ENCODE results near the gene CCER1.
"Not testable (repeated sequence)": the region's sequence is repeated elsewhere in the genome, so short reads cannot be mapped to it uniquely, and the experiment has no call there.

CCER1 gene, protein sequence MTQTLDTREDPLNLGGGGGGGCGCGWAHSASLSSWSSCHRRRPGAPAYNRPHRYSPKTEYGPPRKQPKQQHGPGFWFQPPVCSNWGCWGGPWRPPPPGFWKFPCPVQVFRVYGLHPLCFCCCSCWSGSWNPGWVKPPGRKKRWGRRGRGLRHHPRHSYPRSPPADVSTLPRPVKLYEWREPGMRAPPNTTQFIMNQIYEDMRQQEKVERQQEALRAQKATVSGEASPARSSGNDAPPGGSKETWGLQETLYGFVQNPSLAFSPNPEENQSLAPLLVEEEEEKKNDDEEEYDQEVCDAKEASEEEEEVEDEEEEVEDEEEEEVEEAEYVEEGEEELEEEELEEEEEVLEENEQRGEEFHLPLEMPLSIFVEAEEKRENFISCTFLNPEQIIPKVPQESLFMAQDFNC

DNA sequence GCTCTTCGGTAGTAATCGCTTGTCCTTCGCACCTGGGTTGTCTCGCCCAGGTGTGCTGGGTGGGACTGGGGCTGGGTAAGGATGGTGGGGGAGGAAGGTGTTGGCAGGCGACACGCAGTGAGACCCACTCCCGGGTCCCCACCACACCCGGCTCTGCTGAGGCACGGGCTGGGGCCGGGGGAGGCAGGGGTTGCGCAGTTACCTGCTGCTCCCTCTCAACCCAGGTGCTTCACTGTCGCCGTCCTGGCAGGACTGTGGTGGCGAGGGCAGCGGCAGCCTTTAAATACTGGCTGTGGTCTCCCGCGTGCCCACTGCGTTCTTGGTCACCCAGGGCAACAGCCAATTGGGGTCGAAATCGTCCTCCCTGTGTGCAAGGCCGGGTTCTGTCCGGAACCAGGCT is at the start of gene CCER1:
Gene CCER1, minus strand, starts transcription at position 256 of the 400 bp plus-strand sequence. CDS start 434 bp downstream, outside the sequence.
- no peak for DNase-seq (ENCODE audit: low spot score)

DNA sequence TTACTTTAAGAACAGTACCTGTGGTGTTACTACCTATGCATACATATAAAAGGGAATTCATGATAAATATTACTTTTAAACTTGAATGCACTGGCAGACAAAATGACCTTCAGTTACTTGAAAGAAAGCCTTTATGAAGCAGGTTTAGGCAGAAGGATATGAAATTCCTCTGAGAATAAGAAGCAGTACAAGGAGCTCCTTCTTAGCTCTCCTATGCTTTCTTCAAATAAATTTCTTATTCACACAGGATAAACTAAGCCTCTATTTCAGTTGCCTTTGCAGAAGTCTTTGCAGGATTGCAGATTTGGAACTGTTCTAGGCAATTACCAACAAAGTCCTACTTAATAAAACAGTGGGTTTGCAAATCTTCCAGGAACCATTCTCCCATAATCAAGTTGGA is 48.8 kb upstream of the CCER1 start:
- no peak for DNase-seq (ENCODE audit: low spot score)

DNA sequence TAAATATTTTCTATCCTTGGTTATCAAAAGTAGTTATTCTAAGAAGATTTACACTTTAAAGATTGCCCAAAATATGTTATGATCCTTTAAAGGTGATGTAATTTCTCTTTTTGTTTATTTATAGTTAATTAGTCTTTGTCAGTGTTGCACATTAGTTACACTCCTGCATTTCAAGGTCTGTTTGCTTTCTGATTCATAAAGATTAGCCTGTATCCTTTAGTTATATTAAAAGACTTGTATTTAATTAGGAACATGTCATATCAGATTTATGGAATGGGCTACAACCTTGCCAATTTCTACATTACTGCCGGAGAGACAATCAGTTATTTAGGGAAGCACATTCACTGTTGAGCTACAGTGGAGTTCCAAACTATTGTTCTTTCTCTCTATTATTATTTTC is 46.3 kb upstream of the CCER1 start:
- DNase-seq (ENCODE audit: low spot score) = no peak

DNA sequence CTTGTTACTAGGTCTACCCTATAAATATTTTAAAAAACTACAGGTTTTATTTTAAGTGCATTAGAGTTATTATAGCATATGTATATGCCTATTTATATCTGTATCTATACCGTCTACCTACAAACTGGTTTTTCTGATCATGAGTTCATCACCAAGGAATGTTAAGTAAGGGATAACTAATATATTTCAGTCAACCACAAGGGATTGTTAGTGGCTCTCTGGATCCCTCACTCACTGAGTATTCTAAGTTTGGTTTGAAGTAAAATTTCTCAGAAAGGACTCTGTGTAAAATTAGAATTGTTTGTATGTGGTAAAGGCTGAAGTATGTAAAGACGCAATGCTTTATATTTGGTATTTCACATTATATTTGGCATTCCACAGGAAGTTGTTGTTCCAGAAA is 45.0 kb upstream of the CCER1 start:
- no peak for DNase-seq (ENCODE audit: low spot score)

DNA sequence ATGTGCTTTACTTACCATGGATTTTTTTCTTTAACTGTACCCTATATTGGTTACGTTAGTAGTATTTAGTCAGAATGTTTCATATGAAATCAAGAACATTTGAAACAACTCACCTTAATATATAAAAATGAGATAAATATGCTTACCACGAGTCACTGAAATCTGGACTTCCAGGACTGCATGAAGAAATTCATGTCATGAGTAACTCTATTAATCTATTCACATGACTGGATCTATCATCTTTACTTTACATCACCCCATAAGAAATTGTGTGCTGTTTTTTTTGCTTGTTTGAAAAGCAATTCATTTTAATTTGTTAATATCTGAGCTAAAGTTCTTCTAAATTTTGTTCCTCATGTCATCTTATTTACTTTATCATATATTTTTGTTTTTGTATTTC is 44.6 kb upstream of the CCER1 start:
- no peak for DNase-seq (ENCODE audit: low spot score)

DNA sequence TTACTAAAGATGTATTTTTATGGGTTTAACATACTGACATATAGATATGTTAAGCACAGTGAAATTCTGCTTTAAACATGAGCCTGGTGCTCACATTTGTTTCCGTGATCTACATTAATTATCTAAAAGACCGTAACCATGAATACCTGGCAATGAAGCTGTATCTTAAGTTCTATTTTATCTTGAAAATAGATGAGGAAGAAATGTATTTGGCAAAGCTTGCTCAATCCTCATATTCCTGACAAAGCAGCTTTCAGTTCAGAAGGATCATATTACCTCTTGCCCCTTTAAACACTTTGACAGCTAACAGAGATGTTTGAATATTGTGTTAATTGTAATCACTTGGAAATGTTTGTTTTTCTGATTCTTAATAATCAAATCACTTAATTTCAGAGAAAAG is 40.0 kb upstream of the CCER1 start:
- no peak for DNase-seq (ENCODE audit: low spot score)

DNA sequence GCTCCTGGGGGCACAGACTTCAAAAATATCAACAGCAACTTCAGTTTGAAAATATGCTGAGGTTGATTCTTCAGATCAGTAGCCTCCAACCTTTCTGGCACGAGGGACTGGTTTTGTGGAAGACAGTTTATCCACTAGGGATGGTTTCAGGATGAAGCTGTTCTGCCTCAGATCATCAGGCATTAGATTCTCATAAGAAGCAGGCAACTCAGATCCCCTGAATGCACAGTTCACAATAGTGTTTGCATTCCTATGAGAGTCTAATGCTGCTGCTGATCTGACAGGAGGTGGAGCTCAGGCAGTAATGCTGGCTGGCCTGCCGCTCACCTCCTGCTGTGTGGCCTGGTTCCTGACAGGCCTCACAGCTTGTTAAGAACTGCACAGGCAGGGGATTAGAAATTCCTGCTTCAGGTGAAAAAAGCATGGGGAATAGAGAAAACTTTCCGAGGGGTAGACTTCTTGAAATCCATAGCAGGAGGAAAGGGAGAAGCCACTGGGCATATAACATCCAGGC is 37.0 kb upstream of the CCER1 start:
- DNase-seq (ENCODE audit: low spot score) = no peak

DNA sequence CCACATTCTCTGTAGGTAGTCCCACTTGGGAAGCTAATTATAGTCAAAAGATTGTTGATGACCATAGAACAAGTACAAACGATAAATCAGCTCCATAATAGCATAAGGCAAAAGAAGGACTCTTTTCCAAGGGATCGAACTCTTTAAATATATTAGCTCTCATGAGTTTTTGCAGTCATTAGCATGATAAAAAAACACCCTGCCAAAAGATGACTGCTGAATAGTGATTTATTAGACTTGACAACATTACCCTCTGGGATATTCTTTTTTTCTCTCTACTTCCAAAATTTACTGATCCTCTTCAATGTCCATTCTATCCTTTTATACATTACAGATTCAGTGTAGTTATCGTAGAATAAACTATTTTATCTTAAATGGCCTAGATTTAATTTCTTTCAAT is 35.6 kb upstream of the CCER1 start:
- DNase-seq (ENCODE audit: low spot score) = no peak

DNA sequence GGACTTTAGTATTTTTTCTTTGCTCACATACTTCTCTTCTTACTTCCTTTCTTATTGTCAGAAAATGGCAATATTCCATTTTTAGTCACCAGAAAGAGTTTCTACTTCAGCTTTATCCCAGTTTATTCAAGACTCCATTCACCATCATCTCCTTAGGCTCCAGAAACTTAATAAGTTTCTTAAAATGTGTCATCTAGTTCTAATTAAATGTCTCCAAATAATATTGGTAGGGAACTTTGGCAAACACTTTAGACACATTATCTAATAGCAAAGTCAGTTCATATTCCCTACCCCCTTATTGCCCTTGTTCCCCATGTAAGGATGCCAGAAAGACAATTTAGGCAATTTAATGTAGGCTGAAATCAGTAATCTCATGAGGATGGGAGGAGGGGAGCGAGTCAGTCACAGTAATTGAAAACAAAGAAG is 34.7 kb upstream of the CCER1 start:
- DNase-seq (ENCODE audit: low spot score) = no peak

DNA sequence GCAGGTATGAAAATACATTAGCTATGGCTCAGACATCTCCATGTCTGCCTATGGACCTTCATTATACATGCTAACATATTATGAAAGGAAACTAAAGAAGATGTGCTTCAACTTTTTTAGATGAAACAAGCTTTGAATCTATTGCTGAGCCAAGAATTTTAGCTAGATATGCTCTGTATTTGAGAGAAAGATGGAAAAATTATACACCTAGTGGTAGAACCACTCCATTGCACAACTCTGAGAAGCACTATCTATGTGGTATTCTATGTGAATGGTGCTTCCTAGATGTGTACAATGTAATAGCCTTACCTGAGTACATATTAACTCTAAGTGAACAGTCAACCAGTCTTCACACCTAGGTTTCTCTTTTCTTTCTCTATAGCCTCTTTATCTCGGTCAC is 32.5 kb upstream of the CCER1 start:
- no peak for DNase-seq (ENCODE audit: low spot score)

DNA sequence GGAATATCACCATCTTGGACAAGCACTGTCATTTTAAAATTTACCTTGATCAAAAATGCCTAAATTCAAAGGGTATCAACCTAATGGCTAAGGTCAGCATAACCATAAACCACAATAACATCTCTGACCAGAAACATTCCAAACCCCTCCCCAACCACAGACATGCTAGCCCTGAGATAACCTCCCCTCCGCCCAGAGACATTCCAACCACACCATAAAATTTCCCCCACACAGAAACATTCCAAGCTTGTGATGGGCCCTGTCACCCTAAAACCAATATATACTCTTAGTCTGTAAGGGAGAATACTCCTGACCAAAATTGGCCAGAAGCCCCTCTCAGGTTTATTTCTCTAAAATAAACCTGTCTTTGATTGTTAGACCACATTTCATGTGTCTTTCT is 32.1 kb upstream of the CCER1 start:
- DNase-seq (ENCODE audit: low spot score) = no peak

DNA sequence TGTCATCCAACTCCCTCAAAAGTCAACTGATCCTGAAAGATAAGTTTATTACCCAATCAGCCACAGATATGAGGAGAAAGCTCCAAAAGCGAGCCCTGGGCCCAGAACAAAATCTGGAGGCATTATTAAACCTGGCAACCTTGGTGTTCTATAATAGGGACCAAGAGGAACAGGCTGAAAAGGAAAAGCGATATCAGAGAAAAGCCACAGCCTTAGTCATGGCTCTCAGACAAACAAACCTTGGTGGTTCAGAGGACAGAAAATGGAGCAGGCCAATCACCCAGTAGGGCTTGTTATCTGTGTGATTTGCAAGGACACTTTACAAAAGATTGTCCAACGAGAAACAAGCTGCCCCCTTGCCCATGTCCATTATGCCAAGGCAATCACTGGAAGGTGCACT is 30.4 kb upstream of the CCER1 start:
- DNase-seq (ENCODE audit: low spot score) = not testable (repeated sequence)

DNA sequence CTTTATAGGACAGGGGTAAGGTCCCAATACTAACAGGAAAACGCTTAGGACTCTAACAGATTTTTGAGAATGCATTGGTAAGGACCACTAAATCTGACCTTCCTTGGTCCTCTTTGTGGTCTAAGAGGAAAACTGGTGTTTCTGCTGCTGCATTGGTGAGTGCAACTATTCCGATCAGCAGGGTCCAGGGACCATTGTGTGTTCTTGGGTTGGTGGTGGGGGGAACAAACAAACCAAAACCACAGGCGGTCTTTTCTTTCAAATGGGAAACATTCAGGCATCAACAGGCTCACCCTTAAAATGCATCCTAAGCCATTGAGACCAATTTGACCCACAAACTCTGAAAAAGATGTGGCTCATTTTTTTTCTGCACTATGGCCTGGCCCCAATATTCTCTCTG is 29.1 kb upstream of the CCER1 start:
- no peak for DNase-seq (ENCODE audit: low spot score)

DNA sequence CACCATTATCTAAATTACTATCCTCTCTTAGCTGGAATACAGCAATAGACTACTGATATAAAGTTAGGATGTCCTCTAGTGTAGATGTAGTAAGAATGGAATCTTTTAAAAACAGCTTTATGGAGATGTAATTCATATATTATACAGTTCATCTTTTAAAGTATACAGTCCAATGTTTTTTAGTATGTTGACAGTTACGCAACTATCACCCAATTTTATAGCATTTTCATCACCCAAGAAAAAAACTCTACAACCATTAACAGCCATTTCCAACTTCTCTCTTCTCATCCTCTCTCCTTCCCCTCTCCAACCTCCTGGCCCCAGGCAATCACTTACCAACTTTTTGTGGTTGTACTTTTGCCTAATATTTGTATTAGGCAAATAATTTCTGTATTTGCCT is 27.2 kb upstream of the CCER1 start:
- DNase-seq (ENCODE audit: low spot score) = no peak

DNA sequence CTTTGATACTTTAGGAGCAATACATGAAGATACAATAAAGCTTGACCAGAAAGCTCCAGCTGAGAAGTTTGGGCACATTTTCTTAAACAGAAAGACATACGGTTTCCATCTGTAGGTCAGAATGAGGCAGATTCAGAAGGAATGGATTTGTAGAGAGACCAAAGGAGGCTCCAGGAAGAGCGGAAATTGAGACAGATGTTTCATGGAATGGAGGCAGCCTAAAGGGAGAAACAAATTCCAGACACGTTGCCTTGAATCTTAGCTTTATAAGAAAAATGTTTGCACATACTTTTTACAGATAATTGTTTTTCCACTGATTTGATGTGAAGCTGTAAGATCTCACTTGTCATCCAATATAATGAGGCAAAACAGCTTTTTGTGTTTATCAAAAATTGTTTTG is 25.0 kb upstream of the CCER1 start:
- DNase-seq (ENCODE audit: low spot score) = peak; percentile 43

DNA sequence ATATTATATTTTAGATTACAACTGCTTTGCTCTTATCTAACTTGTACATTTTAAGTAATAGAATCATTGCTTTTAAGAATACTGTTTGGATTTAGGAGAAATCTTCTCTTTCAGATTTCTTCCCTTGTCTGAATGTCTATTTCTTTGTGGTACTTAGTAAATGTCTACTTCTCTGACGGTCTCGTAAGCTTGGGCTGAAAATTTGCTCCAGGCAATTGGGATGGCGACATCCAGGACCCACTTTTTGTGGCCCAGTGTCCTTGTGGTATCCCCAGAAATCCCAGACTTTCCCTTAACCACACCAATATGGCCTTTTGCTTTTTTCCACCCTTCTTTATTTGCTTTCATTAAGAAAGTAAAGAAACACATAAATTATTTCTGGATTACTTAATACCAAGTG is 24.0 kb upstream of the CCER1 start:
- DNase-seq (ENCODE audit: low spot score) = no peak

DNA sequence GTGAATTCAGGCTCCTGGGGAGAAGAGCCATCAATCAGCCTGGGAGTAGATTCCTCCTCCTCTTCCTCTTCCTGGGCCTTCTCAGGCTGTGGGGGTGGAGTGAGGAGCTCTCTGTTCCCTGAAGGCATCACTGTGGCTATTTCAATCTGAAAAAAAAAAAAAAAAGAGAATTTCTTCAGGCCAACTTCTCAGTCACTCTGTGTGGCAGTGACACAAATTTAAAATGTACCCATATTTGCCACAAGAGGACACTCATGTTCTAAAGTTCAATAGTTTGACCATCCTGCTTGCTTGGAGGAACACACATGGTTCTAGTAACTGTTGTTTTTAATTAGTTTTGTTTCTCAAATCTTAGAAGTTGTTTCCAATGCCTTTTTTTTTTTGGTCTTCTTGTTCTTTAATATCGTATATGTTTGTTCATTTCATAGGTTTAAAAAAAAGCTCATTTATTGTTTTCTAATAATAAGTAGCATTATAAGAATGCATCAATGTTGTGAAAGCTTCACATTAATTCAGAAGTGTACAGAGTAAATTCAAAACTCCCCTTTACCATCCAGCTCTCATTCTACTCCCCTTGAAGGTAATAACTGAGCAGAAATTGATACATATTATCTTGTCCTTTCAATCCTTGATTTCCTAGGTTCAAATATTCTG is 23.3 kb upstream of the CCER1 start:
- peak; percentile 68 for DNase-seq (ENCODE audit: low spot score)

DNA sequence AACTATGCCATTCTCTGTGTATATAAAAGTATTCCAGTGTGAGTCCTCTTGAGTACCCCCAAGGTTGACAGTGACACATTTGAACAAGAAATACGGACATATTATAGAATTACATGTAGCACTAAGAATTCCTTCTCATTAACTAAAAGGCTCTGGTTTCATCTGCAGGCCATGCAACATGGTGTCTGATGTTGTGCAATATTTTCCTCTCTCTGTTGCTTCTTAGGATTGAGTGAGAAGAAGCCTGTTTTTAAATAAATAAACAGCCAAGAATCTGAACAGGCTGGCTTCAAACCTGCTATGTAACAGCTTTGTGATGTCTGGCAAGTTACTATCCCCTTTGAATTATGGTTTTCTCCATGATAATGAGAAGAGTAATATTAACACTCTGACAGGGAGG is 22.2 kb upstream of the CCER1 start:
- no peak for DNase-seq (ENCODE audit: low spot score)

DNA sequence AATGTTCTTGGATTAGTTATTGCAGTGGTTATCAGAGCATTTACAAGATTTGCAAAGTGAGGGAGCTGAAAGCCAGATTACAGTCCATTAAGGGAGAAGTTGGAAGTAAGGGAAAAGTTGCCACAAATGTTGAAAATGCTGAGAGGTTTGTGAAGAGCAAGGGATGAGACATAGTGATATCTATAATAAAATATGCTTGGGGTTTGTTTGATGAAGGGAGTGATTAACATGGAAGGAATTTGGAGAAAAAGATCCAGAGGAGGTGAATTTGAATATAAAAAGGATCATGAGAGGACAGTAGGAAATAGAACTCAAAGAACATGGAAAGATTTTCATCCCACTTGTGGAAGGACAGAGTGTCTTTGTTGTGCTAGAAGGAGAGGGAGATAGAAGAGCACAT is 19.3 kb upstream of the CCER1 start:
- peak; percentile 53 for DNase-seq (ENCODE audit: low spot score)

DNA sequence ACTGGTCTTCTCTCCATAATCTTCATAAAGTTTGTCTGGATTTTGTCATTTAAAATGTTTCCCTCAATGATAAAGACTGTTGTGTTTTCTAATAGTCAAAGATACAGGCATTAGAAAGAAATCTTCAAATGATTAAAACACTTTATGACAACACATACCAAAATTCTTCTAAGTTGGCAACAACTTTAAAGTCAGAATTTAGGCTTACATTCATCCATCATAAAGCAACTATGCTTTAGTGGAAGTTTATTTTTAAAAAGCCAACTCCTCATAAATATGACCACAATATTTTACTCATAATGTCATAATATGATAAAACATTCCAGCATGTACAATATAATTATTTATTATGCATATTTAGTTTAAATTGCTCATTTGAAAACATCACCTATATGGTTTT is 17.2 kb upstream of the CCER1 start:
- DNase-seq (ENCODE audit: low spot score) = no peak

DNA sequence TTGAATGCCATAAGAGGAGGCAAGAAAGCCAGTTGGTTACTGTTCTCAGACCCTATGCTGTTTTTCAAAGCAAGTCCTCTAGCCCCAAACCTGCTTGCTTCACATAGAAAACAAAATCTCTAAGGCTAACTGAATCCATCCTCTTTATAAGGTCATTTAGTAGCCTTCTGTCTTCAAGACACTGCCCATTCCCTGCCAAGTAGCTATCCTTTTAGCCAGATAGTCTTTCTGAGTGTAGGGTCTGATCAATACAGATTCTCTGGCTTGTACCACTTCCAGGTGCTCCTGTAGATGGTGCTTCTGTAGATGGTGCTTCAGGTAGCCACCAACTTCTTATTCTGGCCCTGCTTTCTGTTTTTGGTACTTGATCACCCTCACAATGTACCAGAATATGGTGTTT is 15.9 kb upstream of the CCER1 start:
- DNase-seq (ENCODE audit: low spot score) = no peak

DNA sequence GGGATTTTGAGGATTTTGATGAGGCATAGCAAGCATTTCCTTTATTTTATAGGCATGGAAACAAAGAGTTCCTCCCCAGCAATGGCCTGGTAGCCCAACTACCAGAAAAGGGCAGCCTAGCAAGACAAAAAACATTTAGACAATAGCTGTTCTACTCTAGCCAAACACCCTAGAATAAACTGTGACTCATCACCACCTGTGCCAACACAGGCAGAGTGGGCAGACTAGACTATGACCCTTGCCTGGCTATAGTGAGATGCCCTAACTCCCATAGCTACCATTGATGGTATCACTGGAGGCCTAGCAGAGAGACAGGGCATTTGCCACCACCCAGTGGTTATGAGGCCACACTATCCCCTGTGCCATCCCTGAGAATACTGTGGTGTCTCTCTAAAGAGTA is 15.5 kb upstream of the CCER1 start:
- DNase-seq (ENCODE audit: low spot score) = no peak

DNA sequence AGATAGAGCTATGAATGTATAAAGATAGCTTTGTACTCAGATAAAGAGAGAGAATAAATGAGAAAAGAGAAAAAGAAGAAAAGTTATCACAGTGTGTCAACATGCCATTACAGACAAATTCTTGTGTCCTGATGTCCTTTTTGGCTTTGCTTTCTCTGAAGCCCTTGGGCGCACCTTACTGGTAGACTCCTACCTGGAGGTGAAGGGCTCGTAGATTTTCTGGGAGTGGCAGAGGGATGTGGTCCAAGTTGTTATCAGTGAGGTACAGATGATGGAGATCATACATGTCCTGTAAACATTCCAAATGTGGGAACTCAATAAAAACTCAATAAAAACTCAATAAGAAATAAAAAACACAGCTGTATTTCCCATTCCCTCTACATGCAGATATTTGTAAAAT is 14.9 kb upstream of the CCER1 start:
- no peak for DNase-seq (ENCODE audit: low spot score)

DNA sequence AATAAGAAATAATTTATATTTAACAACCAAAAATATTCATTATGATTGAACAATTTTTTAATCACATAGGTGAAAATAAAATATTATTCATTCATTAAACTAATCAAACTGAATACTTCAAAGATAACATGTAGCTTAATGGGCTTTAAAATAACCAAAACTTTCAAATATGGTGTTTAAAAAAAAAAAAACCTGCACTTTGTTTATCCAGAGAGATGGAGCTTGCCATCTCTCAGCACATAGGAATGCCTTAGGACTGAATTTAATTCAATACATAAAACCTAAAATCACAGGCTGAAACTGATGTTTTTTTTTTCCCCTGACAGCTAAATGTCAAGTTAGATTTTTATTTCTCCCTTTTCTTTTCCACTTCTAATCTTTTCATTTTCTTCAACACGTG is 14.4 kb upstream of the CCER1 start:
- DNase-seq (ENCODE audit: low spot score) = no peak

Measured in AG08395 (cell line).